ENCODE measurements around the gene PLEKHM2.

Gene PLEKHM2

DNA sequence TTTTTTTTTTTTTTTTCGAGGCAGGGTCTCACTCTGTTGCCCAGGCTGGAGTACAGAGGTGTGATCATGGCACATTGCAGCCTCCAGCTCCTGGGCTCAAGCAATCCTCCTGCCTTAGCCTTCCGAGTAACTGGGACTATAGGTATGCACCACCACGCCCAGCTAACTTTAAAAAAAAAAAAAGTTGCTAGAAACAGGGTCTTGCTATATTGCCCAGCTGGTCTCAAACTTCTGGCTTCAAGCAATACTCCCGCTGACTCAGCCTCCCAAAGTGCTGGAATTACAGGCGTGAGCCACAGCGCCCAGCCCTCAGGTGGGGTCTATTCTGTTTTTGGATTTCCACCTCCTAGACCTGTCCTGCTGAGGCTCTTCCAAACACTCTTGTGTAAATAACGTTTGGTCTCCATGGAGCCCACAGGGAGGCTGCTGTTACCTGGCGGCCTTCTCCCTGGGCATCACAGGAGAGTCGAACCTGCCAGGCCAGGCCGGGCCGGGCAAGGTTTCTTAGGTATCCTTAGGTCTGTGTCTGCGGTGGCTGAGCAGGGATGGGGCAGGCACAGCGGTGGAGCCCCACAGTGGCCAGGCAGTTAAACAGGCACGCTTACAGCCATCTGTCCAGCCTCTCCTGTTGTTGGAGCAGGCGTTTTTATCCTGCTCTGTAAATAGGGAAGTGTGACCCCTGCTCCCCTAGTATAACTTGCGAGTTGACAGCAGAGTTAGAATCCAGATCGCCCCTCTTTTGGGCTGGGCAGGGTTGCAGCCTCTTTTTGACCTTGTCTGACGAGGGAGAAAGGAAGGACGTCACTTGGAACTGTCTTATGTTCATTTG, 18.8 kb downstream of the PLEKHM2 start:
- no peak for DNase-seq (ENCODE audit: low read depth)

DNA sequence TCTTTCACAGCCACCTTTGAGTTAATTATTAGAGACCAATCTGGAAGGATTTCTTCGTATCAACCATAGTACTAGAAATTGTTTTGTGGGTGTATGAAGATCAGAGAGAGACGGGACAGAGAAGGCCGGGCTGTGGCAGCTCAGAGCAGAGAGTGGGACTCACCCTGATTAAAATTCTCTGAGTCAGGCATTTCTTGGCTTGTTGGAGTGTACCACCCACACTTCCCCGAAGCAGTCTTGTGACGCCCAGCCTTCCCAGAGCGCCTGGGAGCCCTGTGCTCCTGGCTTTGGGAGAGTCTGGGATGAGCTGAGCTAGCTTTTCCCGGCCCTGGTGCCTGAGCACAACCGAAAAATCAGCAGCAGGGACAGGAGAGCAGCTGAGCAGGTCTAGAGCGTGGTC, 19.4 kb downstream of the PLEKHM2 start:
- no peak for DNase-seq (ENCODE audit: low read depth)

DNA sequence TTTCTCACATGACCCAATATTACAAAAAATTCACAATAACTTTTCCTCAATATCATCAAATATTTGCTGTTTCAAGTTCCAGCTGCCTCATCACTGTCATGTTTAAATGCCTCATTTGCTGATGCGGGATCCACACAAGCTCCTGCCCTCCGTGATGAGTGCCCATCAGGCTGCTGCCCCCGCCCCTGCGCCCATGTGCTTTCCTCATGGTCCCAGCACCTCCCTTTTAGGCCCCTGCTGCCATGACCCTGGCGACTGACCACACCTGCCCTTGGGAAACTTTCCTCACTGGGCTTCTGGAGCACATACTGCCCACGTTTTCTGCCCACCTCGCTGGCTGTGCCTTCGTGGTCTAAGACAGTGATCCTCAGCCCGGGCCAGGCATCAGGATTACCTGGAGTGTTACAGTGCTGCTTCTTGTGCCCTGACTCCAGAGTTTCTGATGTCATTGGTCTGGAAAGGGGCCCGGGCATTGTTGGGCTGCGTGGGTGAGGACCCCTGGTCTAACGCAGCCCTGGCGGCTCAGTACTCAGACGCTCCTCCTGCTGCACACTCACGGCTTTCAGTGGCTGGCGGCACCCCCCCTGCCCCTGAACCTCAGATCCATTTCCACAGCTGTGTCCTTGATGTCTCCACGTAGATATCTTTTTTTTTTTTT, 20.5 kb downstream of the PLEKHM2 start:
- no peak for DNase-seq (ENCODE audit: low read depth)

DNA sequence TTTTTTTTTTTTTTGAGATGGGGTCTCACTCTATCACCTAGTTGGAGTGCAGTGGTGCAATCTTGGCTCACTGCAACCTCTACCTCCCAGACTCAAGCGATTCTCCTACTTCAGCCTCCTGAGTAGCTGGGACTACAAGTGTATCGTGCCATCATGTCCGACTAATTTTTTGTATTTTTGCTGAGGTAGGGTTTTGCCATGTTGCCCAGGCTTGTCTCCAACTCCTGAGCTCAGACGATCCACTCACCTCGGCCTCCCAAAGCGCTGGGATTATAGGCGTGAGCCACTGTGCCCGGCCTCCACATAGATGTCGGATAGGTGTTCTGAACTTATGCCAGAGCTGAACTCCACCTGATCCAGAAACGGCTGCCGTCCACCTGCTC, 21.1 kb downstream of the PLEKHM2 start:
- no peak for DNase-seq (ENCODE audit: low read depth)

DNA sequence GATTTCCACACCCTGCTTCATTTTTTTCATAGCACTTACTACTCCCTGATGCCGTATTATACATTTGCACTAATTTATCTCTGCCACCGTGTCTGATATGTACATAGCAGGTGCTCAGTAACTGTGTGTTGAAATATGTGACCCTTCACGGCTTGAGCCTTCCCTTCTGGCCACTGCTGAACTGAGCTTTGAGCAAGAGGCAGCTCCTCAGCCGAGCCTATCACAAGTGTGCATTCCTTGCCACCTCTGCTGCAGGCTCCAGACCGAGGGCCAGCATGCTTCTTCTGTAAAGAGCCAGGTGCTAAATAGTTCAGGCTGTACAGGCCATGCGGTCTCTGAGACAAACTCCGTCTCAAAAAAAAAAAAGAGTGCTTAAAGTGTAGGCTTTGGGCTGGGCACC, 22.6 kb downstream of the PLEKHM2 start:
- DNase-seq (ENCODE audit: low read depth) = no peak

DNA sequence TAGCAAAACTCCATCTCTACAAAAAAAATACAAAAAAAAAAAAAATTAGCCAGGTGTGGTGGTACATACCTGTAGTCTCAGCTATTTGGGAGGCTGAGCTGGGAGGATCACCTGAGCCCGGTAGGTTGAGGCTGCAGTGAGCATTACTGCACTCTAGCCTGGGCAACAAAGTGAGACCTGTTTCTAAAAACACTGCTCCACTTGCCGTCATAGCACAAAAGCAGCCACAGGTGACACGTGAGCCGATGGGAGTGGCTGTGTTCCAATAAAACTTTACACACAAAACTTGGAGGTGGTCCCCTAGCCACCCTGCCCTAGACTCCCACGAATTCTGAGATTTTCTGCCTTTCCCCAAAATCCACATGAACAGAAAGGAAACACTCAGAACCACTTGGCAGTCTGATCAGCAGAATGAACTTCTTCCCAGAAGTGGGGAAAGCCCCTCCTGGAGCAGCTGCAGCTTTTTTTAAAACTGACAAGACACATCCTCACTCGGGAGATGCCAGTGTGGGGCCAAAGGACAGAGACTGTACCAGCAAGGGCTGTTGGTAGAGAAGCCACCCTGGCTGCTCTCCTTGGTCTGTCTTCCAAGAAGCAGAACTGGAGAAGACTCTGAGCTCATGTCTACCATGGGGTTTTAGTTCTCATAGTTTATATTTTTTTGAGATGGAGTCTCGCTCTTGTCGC, 23.3 kb downstream of the PLEKHM2 start:
- DNase-seq (ENCODE audit: low read depth) = no peak

DNA sequence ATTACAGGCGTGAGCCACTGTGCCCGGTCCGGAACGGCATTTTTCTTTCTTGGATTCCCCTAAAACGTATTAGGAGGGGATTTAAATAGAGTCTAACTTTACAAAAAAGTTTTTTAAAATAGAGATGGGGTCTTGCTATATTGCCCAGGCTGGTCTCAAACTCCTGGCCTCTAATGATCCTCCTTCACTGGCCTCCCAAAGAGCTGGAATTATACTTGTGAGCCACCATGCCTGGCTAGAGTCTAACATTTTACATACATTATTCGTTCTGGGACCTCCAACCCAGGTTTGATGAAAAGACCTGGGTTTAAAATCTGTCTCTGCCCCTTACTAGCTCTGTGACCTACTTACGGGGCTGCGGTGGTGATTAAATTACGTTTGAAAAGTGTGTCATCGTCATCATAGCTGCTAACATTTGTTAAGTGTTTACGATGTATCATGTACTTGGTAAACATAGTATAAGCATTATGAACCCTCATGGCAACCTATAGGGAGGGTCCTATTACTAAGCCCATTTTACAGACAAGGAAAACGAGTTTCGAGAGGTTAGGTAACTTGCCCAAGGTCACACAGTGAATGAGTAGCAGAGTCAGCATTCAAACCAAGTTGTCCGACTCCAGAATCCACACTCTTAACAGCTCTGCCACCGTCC, 24.5 kb downstream of the PLEKHM2 start:
- no peak for DNase-seq (ENCODE audit: low read depth)

DNA sequence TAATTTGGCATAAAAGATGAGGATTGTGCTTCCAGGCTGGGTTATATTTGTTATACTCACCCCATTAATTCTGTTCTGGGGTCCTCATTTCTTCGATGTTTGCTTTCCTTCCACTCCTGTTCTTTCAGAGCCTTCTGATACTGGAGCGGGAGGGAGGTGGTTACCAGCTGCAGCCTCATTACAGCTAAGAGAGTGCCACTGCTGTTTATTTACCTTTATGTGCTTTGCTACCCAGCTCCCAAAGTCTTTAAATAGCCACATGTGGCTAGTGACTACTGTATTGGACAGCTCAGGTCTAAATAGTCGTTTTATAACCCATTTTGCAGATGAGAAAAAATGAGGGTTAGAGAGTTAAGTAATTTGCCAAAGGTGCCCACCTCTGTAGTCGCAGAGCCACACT, 25.1 kb downstream of the PLEKHM2 start:
- no peak for DNase-seq (ENCODE audit: low read depth)

DNA sequence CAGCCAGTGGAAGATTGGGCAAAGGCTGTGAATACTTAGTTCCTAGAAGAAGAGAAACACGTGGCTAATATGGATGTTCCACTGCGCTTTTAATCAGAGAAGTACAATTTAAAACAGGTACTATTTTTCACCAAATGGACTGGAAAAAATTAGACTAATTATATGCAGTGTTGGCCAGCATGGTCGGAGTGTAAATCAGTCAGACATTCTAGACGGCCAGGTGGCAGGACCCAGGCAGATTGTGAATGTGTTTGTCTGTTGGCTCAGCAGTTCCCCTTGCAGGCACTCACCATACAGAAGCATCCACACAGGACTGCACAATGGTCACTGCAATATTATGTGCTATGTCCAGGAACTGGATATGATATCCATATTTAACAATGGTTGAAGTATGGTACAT, 28.0 kb downstream of the PLEKHM2 start:
- DNase-seq (ENCODE audit: low read depth) = no peak

DNA sequence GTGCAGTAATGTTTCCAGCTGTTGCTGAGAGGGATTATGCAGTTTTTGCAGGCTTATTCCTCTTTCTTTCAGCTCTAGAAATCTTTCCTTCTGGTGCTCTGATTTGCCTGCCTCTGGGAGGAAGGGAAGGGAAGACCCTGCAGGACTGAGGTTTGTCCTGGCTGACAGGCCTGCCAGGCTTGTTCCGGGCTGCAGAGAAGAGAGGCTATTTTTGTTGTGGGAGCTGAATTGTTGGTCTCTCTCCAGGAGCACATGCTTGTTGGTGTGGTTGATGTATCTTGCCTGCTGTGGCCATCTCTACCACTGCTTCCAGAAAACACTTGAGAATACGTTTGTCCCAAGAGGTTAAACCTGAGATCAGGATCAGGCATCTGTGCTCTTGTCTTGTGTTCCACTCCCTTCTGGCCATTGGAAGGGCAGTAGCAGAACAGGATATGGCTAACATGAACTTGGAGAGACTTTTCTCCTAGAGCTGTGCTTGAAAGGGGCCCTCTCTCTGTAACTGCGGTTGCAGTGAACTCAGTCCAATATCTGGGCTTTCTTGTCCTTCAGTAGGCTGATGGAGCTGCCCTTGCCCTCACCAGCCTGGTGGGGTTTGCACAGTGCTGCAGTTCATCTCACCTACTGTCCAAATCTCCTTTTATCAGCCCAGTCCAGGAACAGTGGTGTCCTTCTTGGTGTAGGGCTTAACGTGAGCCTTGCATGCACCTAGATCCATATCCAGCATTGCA, 30.5 kb downstream of the PLEKHM2 start:
- DNase-seq (ENCODE audit: low read depth) = no peak

DNA sequence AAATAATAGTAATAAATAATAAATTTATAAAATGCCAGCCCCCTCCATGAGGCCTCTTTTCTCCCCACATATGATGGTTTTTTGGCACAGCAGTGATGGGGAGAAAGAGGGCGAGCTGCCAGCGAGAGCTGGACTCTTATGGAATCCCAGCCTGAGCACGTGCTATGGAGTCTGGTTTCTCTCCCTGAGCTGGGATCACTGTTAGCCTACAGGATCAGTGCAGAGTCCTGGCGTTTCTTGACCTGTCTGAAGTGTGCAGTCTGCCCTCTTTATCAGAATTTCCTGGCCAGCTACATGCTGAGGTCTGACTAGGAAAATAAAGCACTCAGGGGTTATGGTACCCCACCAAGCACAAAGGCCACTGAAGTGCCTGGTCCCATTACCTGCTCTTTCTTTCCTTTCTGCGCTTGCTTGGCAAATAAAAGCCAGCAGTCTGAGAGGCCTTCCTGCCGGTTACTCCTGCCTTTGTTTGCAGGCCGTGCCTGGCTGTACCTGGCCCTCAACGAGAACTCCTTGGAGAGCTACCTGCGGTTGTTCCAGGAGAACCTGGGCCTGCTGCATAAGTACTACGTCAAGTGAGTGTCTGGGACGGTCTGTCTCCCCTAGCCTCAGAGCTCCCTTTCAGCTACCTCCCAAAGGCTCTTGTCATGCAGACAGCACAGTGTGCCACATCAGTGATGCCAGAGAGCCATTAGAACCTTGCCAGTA, 33.5 kb downstream of the PLEKHM2 start:
- DNase-seq (ENCODE audit: low read depth) = no peak

DNA sequence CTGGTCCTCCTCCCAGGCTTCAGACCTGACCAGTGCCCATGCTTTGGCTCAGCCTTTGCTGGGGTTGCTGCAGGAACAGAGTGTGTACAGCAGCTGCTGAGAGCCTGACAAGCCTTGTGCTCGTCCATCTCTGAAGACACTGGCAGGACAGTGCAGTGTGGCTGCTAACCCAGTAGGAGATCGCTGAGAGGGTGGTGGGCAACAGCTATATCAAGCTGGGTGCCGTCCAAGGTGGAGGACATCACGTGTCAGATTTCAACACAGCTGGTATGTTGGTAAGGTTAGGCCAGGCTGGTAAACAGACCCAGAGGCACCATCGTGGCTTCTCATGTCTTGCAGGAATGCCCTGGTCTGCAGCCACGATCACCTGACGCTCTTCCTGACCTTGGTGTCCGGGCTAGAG, 34.1 kb downstream of the PLEKHM2 start:
- DNase-seq (ENCODE audit: low read depth) = no peak

DNA sequence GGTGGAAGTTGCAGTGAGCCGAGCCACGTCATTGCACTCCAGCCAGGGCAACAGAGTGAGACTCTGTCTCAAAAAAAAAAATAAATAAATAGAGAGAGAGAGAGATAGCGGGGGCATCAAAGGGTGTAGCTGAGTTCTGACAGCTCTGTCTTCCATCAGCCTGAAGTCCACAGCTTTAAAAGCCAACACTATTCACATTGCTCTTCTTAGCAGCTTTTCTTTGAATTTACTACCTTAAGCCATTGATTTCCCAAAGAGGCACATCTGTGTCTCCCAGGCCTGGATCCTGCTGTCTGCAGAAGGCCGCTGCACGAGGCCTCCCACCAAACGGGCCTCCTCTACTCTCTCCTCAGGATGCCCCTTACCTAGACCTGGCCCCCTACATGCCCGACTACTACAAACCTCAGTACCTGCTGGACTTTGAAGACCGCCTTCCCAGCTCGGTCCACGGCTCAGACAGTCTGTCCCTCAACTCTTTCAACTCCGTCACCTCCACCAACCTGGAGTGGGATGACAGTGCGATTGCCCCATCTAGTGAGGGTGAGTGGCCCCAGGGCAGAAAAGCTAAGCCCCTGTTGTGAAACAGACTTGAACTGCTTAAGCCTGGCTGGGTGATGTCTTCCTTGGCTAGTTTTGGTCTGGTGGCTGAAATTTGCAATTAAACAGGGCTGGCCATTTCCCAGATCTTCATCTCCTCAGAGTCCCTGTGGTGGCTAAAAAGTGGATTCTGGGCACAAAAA, 35.4 kb downstream of the PLEKHM2 start:
- no peak for DNase-seq (ENCODE audit: low read depth)

DNA sequence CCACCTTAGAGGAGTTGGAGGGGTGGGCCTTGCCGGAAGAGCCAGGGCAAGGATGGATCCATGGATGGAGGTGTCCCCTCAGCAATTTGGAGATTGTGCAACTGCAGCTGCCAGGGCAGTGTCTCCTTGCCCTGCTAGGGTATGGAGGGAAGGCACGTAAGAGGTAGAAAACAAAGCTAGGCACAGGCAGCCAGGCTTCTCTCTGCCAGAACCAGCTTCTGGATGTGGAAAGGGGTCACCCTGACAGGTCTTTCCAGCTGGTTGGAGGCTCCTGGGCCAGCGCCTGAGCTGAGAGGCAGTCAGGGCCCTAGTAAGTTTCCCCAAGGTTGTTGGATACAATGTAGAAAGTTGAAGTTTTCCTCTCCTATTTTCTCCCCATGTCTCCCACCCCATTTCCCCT, 36.7 kb downstream of the PLEKHM2 start:
- no peak for DNase-seq (ENCODE audit: low read depth)

DNA sequence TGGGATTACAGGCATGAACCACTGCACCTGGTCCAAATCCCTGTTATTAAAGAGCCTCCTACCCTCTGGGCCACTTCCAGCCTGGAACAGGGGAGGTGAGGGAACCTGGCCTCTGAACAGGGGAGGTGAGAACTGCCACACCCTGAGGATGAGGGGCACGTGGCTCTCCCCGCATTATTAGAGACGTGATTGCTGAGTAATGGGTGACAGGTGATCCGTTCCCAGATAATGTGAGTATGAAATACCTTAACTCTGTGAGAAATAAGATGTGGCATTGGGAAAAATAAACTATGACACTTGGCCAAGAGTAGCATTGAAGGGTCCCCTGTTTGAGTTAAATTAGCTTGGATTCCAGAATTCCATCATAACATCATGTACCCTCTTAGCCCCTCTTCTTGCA, 38.3 kb downstream of the PLEKHM2 start:
- DNase-seq (ENCODE audit: low read depth) = no peak

DNA sequence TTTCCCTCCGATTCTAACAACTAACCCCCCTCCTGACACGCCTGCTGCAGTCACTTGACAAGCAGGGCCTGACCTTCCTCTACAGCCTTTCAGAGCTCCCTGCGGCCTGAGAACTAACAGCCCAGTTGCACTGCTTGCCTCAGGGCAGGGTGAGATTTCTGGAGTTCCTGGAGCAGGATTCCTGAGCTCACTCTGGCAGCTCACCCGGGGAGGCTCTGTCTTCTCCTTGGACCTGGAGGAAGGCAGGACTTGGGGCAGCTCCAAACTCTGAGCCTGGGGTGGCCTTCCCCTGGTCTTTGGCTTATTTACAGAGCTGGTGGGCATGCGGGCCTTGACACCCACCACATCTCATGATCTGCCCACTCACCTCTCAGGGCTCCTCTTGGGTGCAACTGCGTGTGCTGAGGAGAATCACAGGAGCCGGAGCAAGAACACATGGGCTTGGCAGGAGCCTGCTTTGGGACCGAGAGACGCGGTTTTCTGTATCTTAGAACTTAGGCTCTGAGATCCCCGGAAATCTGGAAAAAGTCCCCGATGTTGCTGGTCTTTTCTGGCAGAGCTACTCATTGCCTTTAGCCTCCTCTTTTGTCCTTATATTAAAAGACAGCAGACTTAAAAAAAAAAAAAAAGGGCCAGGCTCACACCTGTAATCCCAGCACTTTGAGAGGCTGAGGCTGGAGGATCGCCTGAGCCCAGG, 38.9 kb downstream of the PLEKHM2 start:
- DNase-seq (ENCODE audit: low read depth) = no peak

DNA sequence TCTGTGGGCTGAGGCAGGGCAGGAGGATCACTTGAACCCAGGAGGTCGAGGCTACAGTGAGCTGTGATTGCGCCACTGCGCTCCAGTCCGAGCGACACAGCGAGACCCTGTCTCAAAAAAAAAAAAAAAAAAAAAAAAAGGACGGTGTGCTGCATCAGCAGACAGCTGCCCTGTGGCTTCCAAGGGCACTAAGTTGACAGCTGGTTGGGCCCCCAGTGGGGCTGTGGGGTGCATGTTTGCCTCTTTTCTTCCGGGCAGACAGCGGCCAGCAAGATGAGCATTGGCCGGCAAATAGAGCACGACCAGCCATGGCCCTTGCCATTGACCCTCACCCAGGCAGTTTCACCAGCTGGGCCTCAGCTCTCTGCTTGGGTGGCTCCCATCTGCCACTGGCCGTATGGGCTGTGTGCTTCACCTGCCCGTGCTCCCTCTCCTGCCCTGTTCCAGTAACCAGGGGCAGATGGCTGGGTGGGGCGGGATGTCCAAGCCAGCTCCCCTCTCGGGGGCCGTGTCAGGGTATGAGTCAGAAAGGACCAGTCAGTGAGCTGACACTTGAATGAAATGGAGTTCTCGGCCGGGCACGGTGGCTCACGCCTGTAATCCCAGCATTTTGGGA, 39.6 kb downstream of the PLEKHM2 start:
- DNase-seq (ENCODE audit: low read depth) = no peak

DNA sequence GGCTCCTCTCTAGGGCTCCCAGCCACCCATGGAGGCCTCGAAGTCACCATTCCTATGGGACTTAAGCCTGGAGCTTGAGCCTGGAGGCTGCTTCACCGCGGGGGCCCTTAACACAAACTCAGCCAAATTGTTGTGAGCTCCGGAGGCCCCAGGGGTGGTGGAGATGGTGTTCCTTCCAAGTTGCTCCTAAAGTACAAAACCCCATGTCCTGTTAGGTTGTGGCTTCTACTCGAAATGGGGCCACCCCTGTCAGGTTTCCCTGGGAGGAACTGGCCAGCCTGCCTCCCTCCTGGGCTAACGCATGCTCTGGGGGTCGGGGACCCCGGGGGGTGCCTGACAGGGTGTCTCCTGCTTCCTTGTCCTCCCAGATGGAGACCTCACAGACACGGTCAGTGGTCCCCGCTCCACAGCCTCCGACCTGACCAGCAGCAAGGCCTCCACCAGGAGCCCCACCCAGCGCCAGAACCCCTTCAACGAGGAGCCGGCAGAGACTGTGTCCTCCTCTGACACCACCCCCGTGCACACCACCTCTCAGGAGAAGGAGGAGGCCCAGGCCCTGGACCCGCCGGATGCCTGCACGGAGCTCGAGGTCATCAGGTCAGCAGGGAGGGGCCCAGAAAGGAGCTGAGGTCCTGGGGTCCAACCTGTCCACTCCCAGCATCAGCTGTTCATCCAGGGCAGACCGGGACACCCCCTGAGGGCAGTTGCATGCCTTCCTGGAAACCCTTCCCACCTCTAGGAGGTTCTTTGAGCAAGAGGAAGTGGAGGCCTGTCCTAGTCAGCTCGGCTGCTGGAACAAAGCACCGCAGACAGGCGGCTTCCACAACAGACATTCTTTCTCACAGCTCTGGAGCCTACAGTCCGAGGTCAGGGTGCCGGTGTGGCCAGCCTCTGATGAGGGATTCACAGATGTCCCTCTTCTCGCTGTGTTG, 41.1 kb downstream of the PLEKHM2 start:
- DNase-seq (ENCODE audit: low read depth) = no peak

Data from T-helper 22 cell (primary cell).